GM23338 (cell line): ENCODE measurements around the gene TMEM255B.

ENCODE experiments used
- EZH2 ChIP-seq: fragments of 200-600 bp; sonication (generic); IDR thresholded peaks from one replicate; pipeline ENCODE4 v1.8.0; 2017; ENCODE audit warnings: antibody characterized with exemption, mild to moderate bottlenecking, low read depth; ENCODE audit not compliant: unreplicated experiment
- POLR2AphosphoS5 ChIP-seq: IDR thresholded peaks from 2 replicates; pipeline ENCODE4 v1.6.1; 2016; ENCODE audit warnings: antibody characterized with exemption, low read depth
- TF ChIP-seq, protein P1 (sequence below), 2 experiments: fragments of 200-600 bp in 1 of 2; sonication (generic) in 1 of 2; conservative IDR thresholded peaks; 2 replicates each; pipeline versions ENCODE4 v1.5.1 to v1.6.1; 2016 to 2017; ENCODE audit warnings: antibody characterized with exemption in 2 of 2, low read depth in 2 of 2, mild to moderate bottlenecking in 2 of 2, moderate library complexity in 1 of 2

- TF ChIP-seq, protein P1, sequence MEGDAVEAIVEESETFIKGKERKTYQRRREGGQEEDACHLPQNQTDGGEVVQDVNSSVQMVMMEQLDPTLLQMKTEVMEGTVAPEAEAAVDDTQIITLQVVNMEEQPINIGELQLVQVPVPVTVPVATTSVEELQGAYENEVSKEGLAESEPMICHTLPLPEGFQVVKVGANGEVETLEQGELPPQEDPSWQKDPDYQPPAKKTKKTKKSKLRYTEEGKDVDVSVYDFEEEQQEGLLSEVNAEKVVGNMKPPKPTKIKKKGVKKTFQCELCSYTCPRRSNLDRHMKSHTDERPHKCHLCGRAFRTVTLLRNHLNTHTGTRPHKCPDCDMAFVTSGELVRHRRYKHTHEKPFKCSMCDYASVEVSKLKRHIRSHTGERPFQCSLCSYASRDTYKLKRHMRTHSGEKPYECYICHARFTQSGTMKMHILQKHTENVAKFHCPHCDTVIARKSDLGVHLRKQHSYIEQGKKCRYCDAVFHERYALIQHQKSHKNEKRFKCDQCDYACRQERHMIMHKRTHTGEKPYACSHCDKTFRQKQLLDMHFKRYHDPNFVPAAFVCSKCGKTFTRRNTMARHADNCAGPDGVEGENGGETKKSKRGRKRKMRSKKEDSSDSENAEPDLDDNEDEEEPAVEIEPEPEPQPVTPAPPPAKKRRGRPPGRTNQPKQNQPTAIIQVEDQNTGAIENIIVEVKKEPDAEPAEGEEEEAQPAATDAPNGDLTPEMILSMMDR (conservative IDR thresholded peaks at IDR 0.05; ENCODE audit: low read depth in 2 of 2), result peak; percentile 73 to 83
- TF ChIP-seq EZH2 (no peak), POLR2AphosphoS5 (peak; percentile 43; the same call in 1 of the 2 replicates)
These were observed 34.2 kb upstream of the TMEM255B start for GRCh38 chr13:113724780-113725315.
